GM18907 (cell line): Measurements from ENCODE around the gene ATAD5.

Source experiments
- ATAC-seq: cut with Tn5 transposase; IDR thresholded peaks from one replicate; pipeline ENCODE4 v1.9.1; 2021; ENCODE audit warnings: mild to moderate bottlenecking, moderate library complexity; ENCODE audit not compliant: unreplicated experiment

The ATAD5 gene

GRCh38 chr17:30939051-30939689 is 107.4 kb downstream of the ATAD5 start:
- no peak for ATAC-seq

- no peak for ATAC-seq
Observed at GRCh38 chr17:30942308-30943079, 110.7 kb downstream of the ATAD5 start.
